ENCODE measurements around the gene XKR8. TPM values are rescaled to one million over a fixed set of nuclear protein-coding genes. Genes with fewer than 3 reads are reported as not detected.

Gene XKR8
- total and polyA plus RNA-seq, 11 donors = 3.3 to 8.1 (median 4.5) TPM

DNA sequence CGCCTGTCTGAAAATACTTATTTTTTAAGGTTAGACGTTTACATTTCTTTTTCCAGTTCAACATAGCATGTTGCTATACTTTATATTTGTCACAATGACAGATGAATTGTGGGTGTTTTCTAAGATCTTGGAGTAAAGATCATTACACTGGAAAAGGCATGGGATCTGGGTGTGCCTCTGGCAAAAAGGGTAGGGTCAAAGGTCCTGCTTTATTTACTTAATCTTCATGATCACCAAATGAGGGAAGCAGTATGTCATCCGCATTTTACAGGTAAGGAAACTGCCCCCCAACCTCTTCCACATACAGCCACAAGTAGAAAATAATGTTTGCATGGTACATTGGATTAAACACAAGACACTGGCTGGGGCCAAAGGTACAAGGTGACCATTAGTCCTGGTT lies 37.5 kb upstream of the XKR8 start:
- no peak overlapping the region for H3K4me3 ChIP-seq
- intact Hi-C loops (cut with DNase I) = no loop called here
- DNase-seq = no peak
- no peaks in the 10 kb centered on the region for H3K4me1 ChIP-seq
- WGBS, 4 donors = 83 to 92% (median 86%) methylated on average over 3 of the region's 3 CpGs
- H3K27me3 ChIP-seq = no peaks in the 10 kb centered on the region
- no peak overlapping the region for H3K27ac ChIP-seq
- H3K36me3 ChIP-seq = no peaks in the 10 kb centered on the region
- no peak for ATAC-seq
- TF ChIP-seq, protein P1, sequence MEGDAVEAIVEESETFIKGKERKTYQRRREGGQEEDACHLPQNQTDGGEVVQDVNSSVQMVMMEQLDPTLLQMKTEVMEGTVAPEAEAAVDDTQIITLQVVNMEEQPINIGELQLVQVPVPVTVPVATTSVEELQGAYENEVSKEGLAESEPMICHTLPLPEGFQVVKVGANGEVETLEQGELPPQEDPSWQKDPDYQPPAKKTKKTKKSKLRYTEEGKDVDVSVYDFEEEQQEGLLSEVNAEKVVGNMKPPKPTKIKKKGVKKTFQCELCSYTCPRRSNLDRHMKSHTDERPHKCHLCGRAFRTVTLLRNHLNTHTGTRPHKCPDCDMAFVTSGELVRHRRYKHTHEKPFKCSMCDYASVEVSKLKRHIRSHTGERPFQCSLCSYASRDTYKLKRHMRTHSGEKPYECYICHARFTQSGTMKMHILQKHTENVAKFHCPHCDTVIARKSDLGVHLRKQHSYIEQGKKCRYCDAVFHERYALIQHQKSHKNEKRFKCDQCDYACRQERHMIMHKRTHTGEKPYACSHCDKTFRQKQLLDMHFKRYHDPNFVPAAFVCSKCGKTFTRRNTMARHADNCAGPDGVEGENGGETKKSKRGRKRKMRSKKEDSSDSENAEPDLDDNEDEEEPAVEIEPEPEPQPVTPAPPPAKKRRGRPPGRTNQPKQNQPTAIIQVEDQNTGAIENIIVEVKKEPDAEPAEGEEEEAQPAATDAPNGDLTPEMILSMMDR (IDR thresholded peaks at IDR 0.05) = no peak
- no peak for TF ChIP-seq POLR2A (IDR thresholded peaks at IDR 0.05)
- no peaks in the 10 kb centered on the region for H3K9me3 ChIP-seq

DNA sequence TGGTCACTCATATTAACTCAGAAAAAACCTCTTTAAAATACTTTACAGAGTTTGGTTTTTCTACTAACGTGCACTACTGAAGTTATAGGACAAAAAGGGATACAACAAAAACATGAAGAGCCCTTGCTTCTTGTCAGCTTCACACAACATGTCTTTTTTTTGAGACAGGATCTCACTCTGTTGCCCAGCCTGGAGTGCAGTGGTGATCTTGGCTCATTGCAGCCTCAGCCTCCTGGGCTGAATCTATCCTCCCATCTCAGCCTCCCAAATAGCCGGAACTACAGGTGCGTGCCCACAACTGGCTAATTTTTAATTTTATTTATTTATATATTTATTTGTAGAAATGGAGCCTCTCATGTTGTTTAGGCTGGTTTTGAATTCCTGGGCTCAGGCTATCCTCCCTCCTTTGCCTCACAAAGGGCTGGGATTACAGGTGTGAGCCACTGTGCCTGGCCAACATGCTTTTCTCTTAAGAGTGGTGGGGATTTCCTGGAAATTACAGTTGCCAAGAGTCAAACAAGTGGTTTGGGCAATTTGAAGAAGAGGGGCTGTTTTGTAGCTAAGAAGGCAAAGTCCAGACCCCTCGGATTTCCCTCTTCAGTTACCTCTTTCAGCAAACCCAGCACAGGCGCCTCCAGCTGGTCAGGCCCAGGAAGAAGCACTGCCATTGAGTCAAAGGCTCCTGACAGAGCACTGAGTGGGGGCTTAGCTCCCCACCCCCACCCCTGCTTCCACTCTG lies 31.4 kb upstream of the XKR8 start:
- Histone ChIP-seq H3K4me3 (no peak overlapping the region), H3K4me1 (no peaks in the 10 kb centered on the region), H3K9me3 (no peaks in the 10 kb centered on the region), H3K36me3 (no peaks in the 10 kb centered on the region), H3K27me3 (peaks cover 0 to 10% (median 0%) of the 10 kb centered on the region in 9 donors), H3K27ac (no peak overlapping the region)
- ATAC-seq = no peak
- TF ChIP-seq, protein P1 (IDR thresholded peaks at IDR 0.05) = no peak
- no peak for TF ChIP-seq POLR2A (IDR thresholded peaks at IDR 0.05)
- intact Hi-C loops (cut with DNase I) = no loop called here
- 70 to 91% (median 78%) methylated on average over 5 of the region's 5 CpGs for WGBS, 4 donors
- no peak for DNase-seq

DNA sequence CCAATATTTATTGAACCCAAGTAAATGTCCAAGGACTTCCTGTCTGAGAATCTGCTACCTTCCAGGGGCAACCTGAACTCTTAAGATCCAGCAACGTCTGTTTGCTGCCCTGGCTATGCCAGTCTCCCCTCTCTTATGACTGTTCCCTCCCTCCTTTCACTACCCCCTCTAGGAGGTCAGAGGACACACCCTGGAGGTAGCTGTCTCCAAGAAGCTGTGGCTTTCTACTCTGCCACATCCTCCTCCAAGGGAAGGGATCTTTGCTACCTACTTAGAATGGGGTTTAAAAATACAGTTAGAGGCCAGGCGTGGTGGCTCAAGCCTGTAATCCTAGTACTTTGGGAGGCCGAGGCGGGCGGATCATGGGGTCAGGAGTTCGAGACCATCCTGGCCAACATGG lies 28.6 kb upstream of the XKR8 start:
- Histone ChIP-seq H3K27ac (no peak overlapping the region), H3K4me3 (no peak overlapping the region), H3K4me1 (peaks cover 0 to 12% (median 1%) of the 10 kb centered on the region in 12 donors), H3K36me3 (no peaks in the 10 kb centered on the region), H3K27me3 (peaks cover 0 to 28% (median 8%) of the 10 kb centered on the region in 9 donors), H3K9me3 (no peaks in the 10 kb centered on the region)
- TF ChIP-seq, protein P1 (IDR thresholded peaks at IDR 0.05) = no peak
- TF ChIP-seq POLR2A (IDR thresholded peaks at IDR 0.05) = no peak
- ATAC-seq (no peak), DNase-seq (no peak)
- 79 to 95% (median 89%) methylated on average over 6 of the region's 6 CpGs for WGBS, 4 donors
- intact Hi-C loops (cut with DNase I) = loop anchor here in 1 of 10 donors (10.0 kb wide), 1 partner anchor 54 kb away; no protein-coding TSS in a partner anchor

DNA sequence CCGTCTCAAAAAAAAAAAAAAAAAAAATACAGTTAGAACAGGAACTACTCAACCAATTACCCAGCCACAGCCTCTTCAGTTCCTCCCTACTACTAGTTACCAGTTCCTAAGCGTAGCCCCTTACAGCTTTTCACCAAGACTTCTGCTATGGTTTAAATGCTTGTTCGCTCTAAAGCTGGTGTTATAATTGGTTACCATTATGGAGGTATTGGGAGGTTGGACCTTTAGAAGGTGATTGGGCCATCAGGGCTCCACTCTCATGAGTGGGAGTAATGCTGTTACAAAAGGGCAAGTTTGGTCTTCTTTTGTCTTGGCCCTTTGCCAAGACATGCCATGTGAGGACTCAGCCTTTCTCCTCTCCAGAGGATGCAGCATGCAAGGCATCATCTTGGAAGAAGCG lies 28.0 kb upstream of the XKR8 start:
- H3K9me3 ChIP-seq = no peaks in the 10 kb centered on the region
- peaks cover 0 to 12% (median 1%) of the 10 kb centered on the region in 12 donors for H3K4me1 ChIP-seq
- no peak for DNase-seq
- intact Hi-C loops (cut with DNase I) = loop anchor here in 1 of 10 donors (10.0 kb wide), 1 partner anchor 53 kb away; no protein-coding TSS in a partner anchor
- TF ChIP-seq POLR2A (IDR thresholded peaks at IDR 0.05) = no peak
- TF ChIP-seq, protein P1 (IDR thresholded peaks at IDR 0.05) = no peak
- H3K36me3 ChIP-seq = no peaks in the 10 kb centered on the region
- no peak for ATAC-seq
- H3K27ac ChIP-seq = no peak overlapping the region
- no peak overlapping the region for H3K4me3 ChIP-seq
- 81 to 93% (median 84%) methylated on average over 3 to 4 of the region's 4 CpGs for WGBS, 4 donors
- H3K27me3 ChIP-seq = peaks cover 0 to 31% (median 8%) of the 10 kb centered on the region in 9 donors

Data from heart left ventricle (tissue), 16 donors.